SKM-1 treated with dmso at 0.1 percent for 144 hours (cell line): Measurements from ENCODE around the gene LTA.
"Not testable (repeated sequence)": the region's sequence is repeated elsewhere in the genome, so short reads cannot be mapped to it uniquely, and the experiment has no call there.

ENCODE experiments used
- DNase-seq: peaks from one replicate; lab custom pipeline; 2025; ENCODE audit not compliant: unreplicated experiment; lab: John Stamatoyannopoulos, UW

LTA gene

GRCh38 chr6:31586599-31587281 is 14.7 kb downstream of the LTA start:
- DNase-seq, result peak; percentile 88

DNA sequence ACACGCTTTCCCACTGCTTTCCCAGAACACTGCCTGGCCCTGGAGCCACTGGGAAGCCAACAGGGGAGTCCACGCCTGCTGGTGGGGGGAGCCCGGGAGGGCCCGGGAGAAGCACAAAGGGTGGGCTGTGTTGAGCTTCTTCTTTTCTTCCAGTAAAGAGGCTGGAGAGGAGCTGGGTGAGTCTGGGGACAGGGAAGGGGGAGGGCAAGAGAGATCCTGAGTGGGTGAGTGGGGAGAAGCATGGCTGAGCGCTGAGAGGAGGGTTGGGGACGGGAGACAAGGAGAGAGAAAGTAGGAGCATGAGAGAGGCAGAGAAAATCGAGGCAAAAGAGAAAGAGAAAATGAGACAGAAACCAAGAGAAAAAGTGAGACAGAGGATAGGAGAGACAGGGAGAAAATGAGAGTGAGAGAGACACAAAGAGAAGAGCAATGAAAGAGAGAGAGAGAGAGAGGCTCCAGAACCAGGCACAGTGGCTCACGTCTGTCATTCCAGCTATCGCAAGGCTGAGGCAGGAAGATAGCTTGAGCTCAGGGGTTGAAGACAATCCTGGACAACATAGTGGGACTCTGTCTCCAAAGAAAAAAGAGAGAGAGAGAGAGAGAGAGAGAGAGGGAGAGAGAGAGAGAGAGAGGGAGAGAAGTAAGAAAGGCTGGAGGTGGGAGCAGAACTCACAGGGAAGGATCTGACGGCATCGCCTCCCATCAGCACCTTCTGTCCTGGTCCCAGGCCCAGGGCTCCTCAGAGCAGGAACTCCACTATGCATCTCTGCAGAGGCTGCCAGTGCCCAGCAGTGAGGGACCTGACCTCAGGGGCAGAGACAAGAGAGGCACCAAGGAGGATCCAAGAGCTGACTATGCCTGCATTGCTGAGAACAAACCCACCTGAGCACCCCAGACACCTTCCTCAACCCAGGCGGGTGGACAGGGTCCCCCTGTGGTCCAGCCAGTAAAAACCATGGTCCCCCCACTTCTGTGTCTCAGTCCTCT is 16.0 kb downstream of the LTA start:
- no peak for DNase-seq

GRCh38 chr6:31588871-31589650 is 17.0 kb downstream of the LTA start:
- DNase-seq, result no peak

DNA sequence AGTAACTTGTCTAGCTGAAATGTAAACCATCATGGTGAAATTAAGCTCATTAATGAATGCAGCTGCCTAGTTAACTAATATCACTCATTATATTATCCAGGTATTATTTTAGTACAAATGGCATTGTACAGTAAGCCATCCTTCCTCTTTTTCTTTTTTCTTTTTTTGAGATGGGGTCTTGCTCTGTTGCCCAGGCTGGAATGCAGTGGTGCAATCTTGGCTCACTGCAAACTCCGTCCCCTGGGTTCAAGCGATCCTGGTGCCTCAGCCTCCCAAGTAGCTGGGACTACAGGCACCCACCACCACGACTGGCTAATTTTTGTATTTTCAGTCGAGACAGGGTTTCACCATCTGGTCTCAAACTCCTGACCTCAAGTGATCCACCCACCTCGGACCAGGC is 18.6 kb downstream of the LTA start:
- DNase-seq, result not testable (repeated sequence)

- no peak for DNase-seq
Observed at GRCh38 chr6:31592396-31592771, 20.3 kb downstream of the LTA start.

DNA sequence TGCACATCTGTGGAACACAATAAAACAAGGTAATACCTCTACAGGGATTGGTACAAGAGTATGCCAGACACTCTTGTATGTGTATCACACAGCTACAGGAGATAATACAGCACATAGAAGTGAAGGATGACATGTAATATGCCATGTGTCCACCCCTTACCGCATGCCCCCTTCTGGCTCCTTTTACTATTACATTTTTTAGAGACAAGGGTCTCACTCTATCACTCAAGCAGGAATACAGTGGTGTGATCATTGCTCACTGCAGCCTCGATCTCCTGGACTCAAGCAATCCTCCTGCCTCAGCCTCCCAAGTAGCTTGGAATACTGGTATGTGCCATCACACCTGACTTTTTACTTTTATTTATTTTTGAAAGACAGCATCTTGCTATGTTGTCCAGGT is 24.9 kb downstream of the LTA start:
- DNase-seq, result peak; percentile 52

DNA sequence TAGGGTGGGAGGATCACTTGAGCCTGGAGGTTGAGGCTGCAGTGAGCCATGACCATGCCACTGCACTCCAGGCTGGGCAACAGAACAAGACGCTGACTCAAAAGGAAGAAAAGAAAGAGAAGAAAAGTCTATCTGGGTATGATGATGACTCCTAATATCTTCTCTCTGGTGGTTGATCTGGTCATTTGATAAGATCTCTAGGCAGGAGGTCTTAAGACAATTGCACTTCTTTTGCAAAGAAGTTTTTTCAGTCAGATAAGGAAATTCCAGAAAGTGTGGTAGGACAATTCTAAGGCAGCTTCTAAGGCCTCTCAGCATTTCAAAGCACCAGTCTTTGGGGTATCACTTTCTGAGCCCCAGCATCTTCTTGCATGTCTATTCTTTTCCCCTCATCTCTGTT is 35.2 kb downstream of the LTA start:
- no peak for DNase-seq

DNA sequence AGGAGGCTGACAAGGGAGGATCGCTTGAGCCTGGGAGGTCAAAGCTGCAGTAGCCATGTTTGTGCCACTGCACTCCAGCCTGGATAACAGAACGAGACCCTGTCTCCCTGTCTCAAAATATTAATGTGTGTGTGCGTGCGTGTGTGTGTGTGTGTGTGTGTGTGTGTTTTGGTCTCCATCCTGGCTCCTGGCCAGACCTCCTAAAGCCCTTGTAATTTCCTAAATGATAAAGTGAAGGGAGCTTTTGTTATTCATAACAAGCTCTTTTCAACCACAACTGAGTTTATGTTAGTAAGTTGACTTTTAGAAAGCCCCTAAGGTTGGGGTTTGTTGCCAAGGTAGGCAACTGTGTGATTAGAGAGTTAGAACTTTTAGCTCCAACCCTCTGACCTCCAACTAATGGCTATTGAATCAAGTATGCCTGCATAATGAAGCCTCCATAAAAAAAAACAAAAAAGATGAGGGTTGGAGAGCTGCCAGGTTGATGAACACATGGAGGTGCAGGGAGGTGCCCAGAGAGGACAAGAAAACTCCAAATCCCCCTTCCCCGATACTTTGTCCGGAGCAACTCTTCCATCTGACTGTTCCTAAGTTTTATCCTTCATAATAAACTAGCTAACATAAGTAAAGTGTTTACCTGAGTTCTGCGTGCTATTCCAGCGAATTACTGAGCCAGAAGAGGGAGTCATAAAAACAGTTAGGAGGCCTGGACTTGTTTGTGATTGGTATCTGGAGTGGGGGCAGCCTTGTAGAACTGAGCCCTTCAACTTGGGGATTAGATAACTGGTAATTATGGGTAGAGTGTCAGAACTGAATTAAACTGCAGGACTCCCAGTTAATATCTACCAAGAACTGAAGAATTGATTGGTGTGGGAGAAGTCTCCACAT is 37.7 kb downstream of the LTA start:
- DNase-seq, result no peak

- no peak for DNase-seq
Observed at GRCh38 chr6:31610968-31611367, 38.9 kb downstream of the LTA start.

- DNase-seq, result peak; percentile 42
Observed at GRCh38 chr6:31614075-31614619, 42.1 kb downstream of the LTA start.

- DNase-seq, result peak; percentile 64
Observed at GRCh38 chr6:31614684-31615578, 42.8 kb downstream of the LTA start, which contains the start of gene AIF1. AIF1 (plus strand) TSS chr6:31615234; CDS start chr6:31615330, 96 bp downstream.

DNA sequence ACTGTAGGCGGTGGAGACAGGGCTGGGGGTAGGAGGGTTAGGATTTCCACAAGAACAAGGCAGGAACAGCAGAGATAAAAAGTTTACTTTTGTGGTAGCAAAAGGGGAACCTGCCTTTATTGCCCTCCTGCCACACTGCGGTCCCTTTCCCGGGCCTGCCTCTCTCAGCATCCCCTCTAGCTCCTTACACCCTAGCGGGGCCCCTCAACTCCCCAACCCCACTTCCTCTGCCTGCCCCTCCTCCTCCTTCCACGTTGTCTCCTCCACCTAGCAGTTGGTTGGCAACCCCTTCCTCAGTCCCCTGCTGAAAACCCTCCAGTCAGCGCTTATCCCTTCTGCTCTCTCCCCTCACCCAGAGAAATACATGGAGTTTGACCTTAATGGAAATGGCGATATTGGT is 43.7 kb downstream of the LTA start:
- peak; percentile 96 for DNase-seq

DNA sequence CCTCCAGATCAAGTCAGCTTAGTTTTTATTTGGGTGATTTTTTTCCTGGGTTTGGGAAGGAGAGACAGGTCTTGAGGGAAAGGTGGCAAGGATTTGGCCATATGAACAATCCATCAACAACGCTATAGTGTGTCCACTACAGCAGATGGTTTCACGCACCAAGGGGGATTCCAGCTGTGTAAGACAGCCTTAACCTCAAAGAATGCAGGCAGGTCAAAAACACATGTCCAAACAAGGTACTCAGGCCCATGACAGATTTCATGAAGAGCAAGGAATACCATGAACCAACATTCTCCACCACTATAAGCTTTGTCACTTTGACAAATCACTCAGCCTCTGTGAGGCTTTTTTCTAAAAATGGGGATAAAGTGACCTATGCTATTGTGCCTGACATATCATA is 44.9 kb downstream of the LTA start:
- no peak for DNase-seq

DNA sequence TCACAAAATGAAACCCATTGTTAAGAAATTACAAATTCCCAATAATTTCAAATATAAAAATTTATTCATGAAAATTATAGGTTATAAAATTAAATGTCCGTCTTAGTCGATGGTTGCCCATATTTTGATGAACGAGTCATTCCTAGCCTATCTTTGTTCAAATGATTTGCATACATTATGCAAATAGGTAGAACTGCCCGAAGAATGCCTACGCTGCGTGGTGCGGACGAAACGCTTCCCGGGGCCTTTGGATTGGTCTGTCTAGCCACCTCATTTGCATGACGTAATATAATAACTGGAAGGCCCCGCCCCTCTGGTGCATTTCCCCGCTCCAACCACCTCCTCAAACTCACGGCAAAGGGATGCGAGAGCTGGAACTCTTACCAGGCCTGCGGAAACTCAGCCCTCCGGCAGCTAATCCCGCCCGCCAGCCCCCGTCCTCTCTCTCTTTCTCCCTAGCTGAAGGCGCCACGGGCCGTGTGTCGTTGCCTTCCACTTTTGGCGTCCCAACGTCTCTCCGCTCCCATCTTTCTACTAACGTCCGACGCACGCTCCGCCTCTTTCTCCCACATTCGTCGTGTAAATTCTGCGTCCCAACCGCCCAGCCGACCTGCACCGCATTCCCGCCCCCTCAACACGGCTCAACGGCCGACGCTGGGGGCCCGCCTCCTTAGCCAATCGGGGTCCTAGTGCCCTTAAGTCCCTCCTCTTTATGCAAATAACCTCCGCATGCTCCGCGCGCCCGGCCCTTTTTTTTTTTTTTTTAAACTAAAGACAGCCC is 47.9 kb downstream of the LTA start:
- DNase-seq, result peak; percentile 98

- DNase-seq, result peak; percentile 63
Observed at GRCh38 chr6:31620586-31621319, 48.7 kb downstream of the LTA start, which contains the start of gene PRRC2A. PRRC2A (plus strand) TSS chr6:31620715; CDS start chr6:31622790, 2,075 bp downstream.

DNA sequence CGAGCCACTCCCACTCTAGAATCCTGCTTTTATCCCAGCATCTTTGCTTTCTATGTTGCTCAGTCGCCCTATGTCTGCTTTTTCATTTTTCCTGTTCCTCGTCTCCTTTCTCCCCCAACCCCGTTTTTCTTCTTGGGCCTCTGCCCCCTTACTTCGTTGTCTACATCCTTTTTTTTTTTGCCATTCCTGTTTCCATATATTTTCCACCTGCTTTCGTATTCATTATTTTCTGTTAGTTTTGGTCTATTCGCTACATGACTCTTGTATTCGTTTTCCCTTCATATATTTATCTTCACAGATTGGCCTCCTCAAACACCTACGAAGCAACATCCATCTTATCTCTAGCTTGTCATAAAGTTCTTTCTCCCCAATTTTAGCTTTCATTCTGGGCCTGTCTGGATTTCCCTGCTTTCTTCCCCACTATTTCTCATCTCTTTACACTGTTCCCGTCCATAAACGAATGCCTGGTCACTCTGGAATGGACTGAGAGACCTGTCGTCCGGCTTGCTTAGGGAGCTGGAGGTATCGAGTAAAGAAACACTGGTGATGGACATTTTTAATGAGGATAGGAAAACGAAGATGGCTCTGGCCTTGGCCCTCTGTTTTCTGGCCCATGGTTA is 49.3 kb downstream of the LTA start:
- no peak for DNase-seq

GRCh38 chr6:31621991-31622390 is 49.9 kb downstream of the LTA start:
- DNase-seq, result no peak
